Calu3 (cell line): ENCODE data around the gene OGA. TPM values are rescaled to one million over a fixed set of nuclear protein-coding genes. Genes with fewer than 3 reads are reported as not detected.

ENCODE experiments used
- BruUV-seq: library from RNA; stranded (reverse); fragments of 400-500 nt; replicated peaks from 2 replicates; lab custom pipeline; 2021; lab: Mats Ljungman, UMichigan
- CTCF ChIA-PET: fragments of 300-600 bp; sonication (Branson Sonifier 250); formaldehyde crosslinking; loops from one replicate; lab custom pipeline; 2022; ENCODE audit warnings: antibody characterized with exemption; lab: Charles Lee
- DNase-seq: peaks from one replicate; pipeline ENCODE4 v3.0.0; 2022
- H3K27ac Mint-ChIP-seq: one replicate; pipeline ENCODE4 v1.8.0; 2022; ENCODE audit warnings: mixed read lengths; ENCODE audit not compliant: unreplicated experiment
- H3K27me3 Mint-ChIP-seq: one replicate; pipeline ENCODE4 v1.8.0; 2022; ENCODE audit warnings: mixed read lengths; ENCODE audit not compliant: unreplicated experiment
- H3K36me3 Mint-ChIP-seq: one replicate; pipeline ENCODE4 v1.8.0; 2022; ENCODE audit warnings: mild to moderate bottlenecking, moderate library complexity, mixed read lengths; ENCODE audit not compliant: insufficient read depth, unreplicated experiment
- H3K4me1 Mint-ChIP-seq: one replicate; pipeline ENCODE4 v1.8.0; 2022; ENCODE audit warnings: mild to moderate bottlenecking, low read depth, mixed read lengths; ENCODE audit not compliant: unreplicated experiment
- H3K4me3 Mint-ChIP-seq: one replicate; pipeline ENCODE4 v1.8.0; 2022; ENCODE audit warnings: mild to moderate bottlenecking, low read depth, moderate library complexity, mixed read lengths; ENCODE audit not compliant: unreplicated experiment
- H3K9me3 Mint-ChIP-seq: one replicate; pipeline ENCODE4 v1.8.0; 2022; ENCODE audit warnings: low read depth, mixed read lengths; ENCODE audit not compliant: unreplicated experiment
- CTCF ChIP-seq: fragments of 200-600 bp; IDR thresholded peaks from one replicate; pipeline ENCODE4 v1.8.0; 2022; ENCODE audit warnings: antibody characterized with exemption; ENCODE audit not compliant: unreplicated experiment
- intact Hi-C: fragments of 100-400 bp; cut with micrococcal nuclease; formaldehyde crosslinking; loops from one replicate; pipeline ENCODE4 v1.10.0; 2022; ENCODE audit not compliant: unreplicated experiment
- total RNA-seq: library from RNA; stranded (reverse); gene quantifications from 2 replicates; pipeline ENCODE4 v1.2.3, GENCODE V29; 2022

OGA gene
- total RNA-seq, 1 experiment from 2014 or later: 59.0 TPM

- BruUV-seq: no TSS peak
- no peak for TF ChIP-seq CTCF
- Mint-ChIP-seq H3K27me3 (peaks cover 69% of the 10 kb centered on the region), H3K9me3 (no peaks in the 10 kb centered on the region), H3K4me1 (no peaks in the 10 kb centered on the region), H3K27ac (no peak overlapping the region), H3K4me3 (no peak overlapping the region), H3K36me3 (no peaks in the 10 kb centered on the region)
- intact Hi-C loops: no loop called here
- CTCF ChIA-PET: no interaction called here
- no peak for DNase-seq
Measured at GRCh38 chr10:101762736-101763135, 55.5 kb downstream of the OGA start.

DNA sequence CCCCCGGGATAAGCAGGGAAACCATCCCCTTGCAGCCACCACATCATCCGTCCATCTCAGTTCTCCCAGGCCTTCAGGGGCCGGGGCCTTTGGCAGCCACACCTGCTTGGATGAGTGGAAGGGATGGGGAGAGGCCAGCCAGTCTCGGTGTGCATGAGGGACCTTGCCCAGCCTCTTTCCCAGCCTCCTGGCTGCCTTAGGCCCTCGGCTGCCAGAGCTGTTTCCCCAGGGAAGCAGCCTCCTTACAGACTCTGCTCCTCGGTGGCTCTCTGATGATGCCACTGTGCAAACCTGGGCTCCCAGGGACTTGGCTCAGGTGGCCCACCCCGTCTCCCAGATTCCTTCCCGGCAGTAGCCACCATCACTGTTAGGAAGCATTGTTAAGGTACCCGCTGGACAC, 57.0 kb downstream of the OGA start:
- CTCF ChIA-PET: no interaction called here
- TF ChIP-seq CTCF: no peak
- Mint-ChIP-seq H3K9me3 (no peaks in the 10 kb centered on the region), H3K4me1 (no peaks in the 10 kb centered on the region), H3K4me3 (no peak overlapping the region), H3K36me3 (no peaks in the 10 kb centered on the region), H3K27me3 (peaks cover 54% of the 10 kb centered on the region), H3K27ac (no peak overlapping the region)
- intact Hi-C loops: no loop called here
- no TSS peak for BruUV-seq
- no peak for DNase-seq

DNA sequence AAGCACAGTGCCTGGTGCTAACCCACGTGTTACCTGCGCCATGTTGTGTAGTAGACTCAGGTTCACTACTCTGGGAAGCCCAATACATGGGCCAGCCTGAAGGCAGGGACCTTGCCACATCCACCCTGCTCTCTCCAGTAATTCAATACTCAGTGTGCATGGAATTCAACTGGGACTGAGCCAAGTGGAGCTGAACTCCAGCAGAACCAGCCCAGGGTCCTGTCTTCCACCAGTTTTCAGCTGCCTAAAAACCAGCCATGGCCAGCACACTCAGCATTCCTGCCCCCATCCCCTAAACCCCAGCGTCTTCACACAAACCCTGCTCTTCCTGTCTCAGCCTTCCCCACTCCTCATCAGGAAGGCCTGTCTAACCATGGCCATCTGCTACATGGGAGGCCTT, 57.7 kb downstream of the OGA start:
- Mint-ChIP-seq H3K9me3 (no peaks in the 10 kb centered on the region), H3K4me1 (no peaks in the 10 kb centered on the region), H3K36me3 (no peaks in the 10 kb centered on the region), H3K27ac (no peak overlapping the region), H3K4me3 (no peak overlapping the region), H3K27me3 (peaks cover 47% of the 10 kb centered on the region)
- no TSS peak for BruUV-seq
- CTCF ChIA-PET: no interaction called here
- TF ChIP-seq CTCF: no peak
- DNase-seq: no peak
- intact Hi-C loops: no loop called here

- H3K4me1 Mint-ChIP-seq: no peaks in the 10 kb centered on the region
- H3K4me3 Mint-ChIP-seq: no peak overlapping the region
- H3K36me3 Mint-ChIP-seq: no peaks in the 10 kb centered on the region
- CTCF ChIA-PET: no interaction called here
- DNase-seq: no peak
- no TSS peak for BruUV-seq
- no peaks in the 10 kb centered on the region for H3K9me3 Mint-ChIP-seq
- no peak for TF ChIP-seq CTCF
- H3K27me3 Mint-ChIP-seq: peaks cover 37% of the 10 kb centered on the region
- intact Hi-C loops: no loop called here
- H3K27ac Mint-ChIP-seq: no peak overlapping the region
Measured at GRCh38 chr10:101759309-101760247, 58.7 kb downstream of the OGA start.
